H1 (cell line): ENCODE measurements around the gene PTPA. TPM values are rescaled to one million over a fixed set of nuclear protein-coding genes. Genes with fewer than 3 reads are reported as not detected.

Source experiments
- CTCF ChIA-PET: fragments of 300-600 bp; sonication (Branson Sonifier 250); formaldehyde crosslinking; loops from one replicate; lab custom pipeline; 2021; ENCODE audit not compliant: partially characterized antibody; lab: Charles Lee
- POLR2A ChIA-PET: fragments of 300-600 bp; sonication (Branson Sonifier 250); formaldehyde crosslinking; loops from one replicate; lab custom pipeline; 2021; ENCODE audit warnings: inconsistent platforms; ENCODE audit not compliant: partially characterized antibody; lab: Charles Lee
- DNase-seq, 2 experiments: peaks; one replicate each; pipeline versions ENCODE4 v3.0.0 to v3.0.0-alpha.2; 2010 to 2022; ENCODE audit warnings: low spot score in 2 of 2, low read depth in 1 of 2, mixed read lengths in 1 of 2
- FAIRE-seq: peaks from 2 replicates; lab custom pipeline; 2011; peaks lifted over from hg19 to GRCh38; lab: Jason Lieb, UNC
- H2AFZ ChIP-seq: 2 replicates; pipeline ENCODE4 v1.8.1; 2012; ENCODE audit warnings: low read length, inconsistent platforms
- H2AK5ac ChIP-seq: 2 replicates; pipeline ENCODE4 v1.6.1; 2013; ENCODE audit warnings: low read depth, low read length
- H2BK120ac ChIP-seq: replicated peaks from 2 replicates; pipeline ENCODE3; 2013; ENCODE audit warnings: low read depth, low read length, inconsistent platforms
- H2BK12ac ChIP-seq: 2 replicates; pipeline ENCODE4 v1.6.1; 2013; ENCODE audit warnings: low read depth, low read length
- H2BK15ac ChIP-seq: 2 replicates; pipeline ENCODE4 v1.6.1; 2013; ENCODE audit warnings: low read length
- H2BK20ac ChIP-seq: 2 replicates; pipeline ENCODE4 v1.6.1; 2013; ENCODE audit warnings: low read length
- H2BK5ac ChIP-seq: 2 replicates; pipeline ENCODE4 v1.6.1; 2013; ENCODE audit warnings: low read depth, low read length
- H3K14ac ChIP-seq: 2 replicates; pipeline ENCODE4 v1.6.1; 2013; ENCODE audit warnings: inconsistent platforms; ENCODE audit not compliant: insufficient read length
- H3K18ac ChIP-seq: 2 replicates; pipeline ENCODE4 v1.6.1; 2013; ENCODE audit warnings: low read length; ENCODE audit errors: extremely low read depth
- H3K23ac ChIP-seq: 2 replicates; pipeline ENCODE4 v1.6.1; 2013; ENCODE audit warnings: inconsistent platforms; ENCODE audit not compliant: insufficient read length
- H3K23me2 ChIP-seq: 2 replicates; pipeline ENCODE4 v1.6.1; 2013; ENCODE audit warnings: low read depth, low read length
- H3K27ac ChIP-seq: 2 replicates; pipeline ENCODE4 v1.6.1; 2011; ENCODE audit warnings: low read depth, low read length, inconsistent platforms
- H3K27me3 ChIP-seq, 4 experiments: replicated peaks in 1 of 4; 1 replicate in 1 of 4; 2 replicates in 3 of 4; pipeline versions ENCODE4 v1.6.1 to v1.8.1; 2011 to 2013; ENCODE audit warnings: low read length in 3 of 4, mild to moderate bottlenecking in 3 of 4, inconsistent platforms in 2 of 4, mixed read lengths in 2 of 4, moderate library complexity in 1 of 4; ENCODE audit not compliant: control insufficient read depth in 3 of 4, insufficient read depth in 3 of 4; ENCODE audit errors: extremely low read depth in 1 of 4
- H3K36me3 ChIP-seq, 4 experiments: 2 replicates each; pipeline versions ENCODE4 v1.6.1 to v1.8.1; 2011 to 2013; ENCODE audit warnings: mild to moderate bottlenecking in 4 of 4, low read length in 3 of 4, moderate library complexity in 2 of 4, control low read depth in 1 of 4, inconsistent platforms in 1 of 4; ENCODE audit not compliant: insufficient read depth in 4 of 4, control insufficient read depth in 2 of 4
- H3K4ac ChIP-seq: replicated peaks from 2 replicates; pipeline ENCODE3; 2013; ENCODE audit warnings: low read length, low read depth, mixed read lengths, inconsistent platforms; ENCODE audit not compliant: insufficient read length
- H3K4me1 ChIP-seq, 4 experiments: replicated peaks in 1 of 4; 1 replicate in 1 of 4; 2 replicates in 3 of 4; pipeline versions ENCODE4 v1.6.1 to v1.8.1; 2011 to 2013; ENCODE audit warnings: low read length in 3 of 4, inconsistent platforms in 2 of 4, mixed read lengths in 1 of 4; ENCODE audit not compliant: insufficient read depth in 4 of 4, control insufficient read depth in 3 of 4
- H3K4me2 ChIP-seq, 2 experiments: 2 replicates each; pipeline versions ENCODE4 v1.6.1 to v1.8.1; 2011 to 2013; ENCODE audit warnings: low read depth in 2 of 2, low read length in 2 of 2, control low read depth in 1 of 2, inconsistent platforms in 1 of 2, mild to moderate bottlenecking in 1 of 2; ENCODE audit not compliant: insufficient read depth in 1 of 2
- H3K4me3 ChIP-seq, 4 experiments: fragments of 200-600, 300-600 bp in 1 of 4; sonication (generic), shearing (Covaris generic), sonication (Bioruptor Twin) in 1 of 4; 2 replicates each; pipeline versions ENCODE4 v1.5.1 to v1.8.1; 2011 to 2016; ENCODE audit warnings: low read length in 4 of 4, low read depth in 3 of 4, control low read depth in 2 of 4, inconsistent platforms in 2 of 4, mild to moderate bottlenecking in 2 of 4, mixed read lengths in 1 of 4, moderate library complexity in 1 of 4; ENCODE audit not compliant: insufficient read depth in 2 of 4; ENCODE audit errors: extremely low read depth in 1 of 4
- H3K56ac ChIP-seq: replicated peaks from 2 replicates; pipeline ENCODE3; 2013; ENCODE audit warnings: low read depth, mild to moderate bottlenecking, mixed read lengths, low read length, inconsistent platforms; ENCODE audit not compliant: insufficient read length
- H3K79me1 ChIP-seq: 2 replicates; pipeline ENCODE4 v1.6.1; 2013; ENCODE audit warnings: low read depth, low read length, control low read depth
- H3K79me2 ChIP-seq, 2 experiments: 2 replicates each; pipeline versions ENCODE4 v1.6.1 to v1.8.1; 2012 to 2013; ENCODE audit warnings: low read length in 2 of 2, mild to moderate bottlenecking in 2 of 2, inconsistent platforms in 1 of 2; ENCODE audit not compliant: insufficient read depth in 2 of 2, control insufficient read depth in 1 of 2
- H3K9ac ChIP-seq, 4 experiments: replicated peaks in 1 of 4; 1 replicate in 1 of 4; 2 replicates in 3 of 4; pipeline versions ENCODE4 v1.6.1 to v1.8.1; 2011 to 2013; ENCODE audit warnings: low read depth in 3 of 4, low read length in 3 of 4, control low read depth in 2 of 4, mild to moderate bottlenecking in 2 of 4, moderate library complexity in 2 of 4, inconsistent platforms in 1 of 4; ENCODE audit errors: extremely low read depth in 1 of 4
- H3K9me3 ChIP-seq, 2 experiments: 2 replicates each; pipeline versions ENCODE4 v1.6.1 to v1.8.1; 2012 to 2013; ENCODE audit warnings: mild to moderate bottlenecking in 2 of 2, moderate library complexity in 2 of 2, control low read depth in 1 of 2, inconsistent platforms in 1 of 2, low read depth in 1 of 2, low read length in 1 of 2, mixed read lengths in 1 of 2; ENCODE audit not compliant: insufficient read depth in 2 of 2
- H4K20me1 ChIP-seq, 2 experiments: replicated peaks in 1 of 2; 2 replicates each; pipeline versions ENCODE3 to v1.8.1; 2011 to 2013; ENCODE audit warnings: inconsistent platforms in 2 of 2, low read length in 2 of 2, mild to moderate bottlenecking in 1 of 2; ENCODE audit not compliant: insufficient read depth in 2 of 2, control insufficient read depth in 1 of 2
- H4K5ac ChIP-seq: 2 replicates; pipeline ENCODE4 v1.6.1; 2013; ENCODE audit warnings: low read length, low read depth, mixed read lengths, inconsistent platforms; ENCODE audit not compliant: insufficient read length
- H4K8ac ChIP-seq: 2 replicates; pipeline ENCODE4 v1.8.0; 2013; ENCODE audit warnings: mild to moderate bottlenecking, moderate library complexity, low read length, inconsistent platforms; ENCODE audit not compliant: insufficient read depth; ENCODE audit errors: extremely low read depth
- H4K91ac ChIP-seq: replicated peaks from 2 replicates; pipeline ENCODE3; 2013; ENCODE audit warnings: low read length, mixed read lengths, inconsistent platforms; ENCODE audit not compliant: insufficient read length
- CBX8 ChIP-seq: fragments of 300-800, 300-1000 bp; sonication (generic); IDR thresholded peaks from 2 replicates; pipeline ENCODE4 v1.7.1; 2016; ENCODE audit warnings: low read depth, low read length, borderline replicate concordance
- CHD2 ChIP-seq: IDR thresholded peaks from 2 replicates; pipeline ENCODE4 v1.6.1; 2012; ENCODE audit warnings: low read length, improper control_type of control experiment
- GABPA ChIP-seq: IDR thresholded peaks from 2 replicates; pipeline ENCODE4 v1.6.1; 2011; ENCODE audit warnings: mild to moderate bottlenecking, low read length, moderate library complexity, borderline replicate concordance; ENCODE audit not compliant: insufficient read depth
- HDAC2 ChIP-seq, 2 experiments: fragments of 300-600 bp in 1 of 2; sonication (generic) in 1 of 2; IDR thresholded peaks; 2 replicates each; pipeline ENCODE4 v1.6.1; 2011 to 2012; ENCODE audit warnings: low read depth in 2 of 2, low read length in 2 of 2, mild to moderate bottlenecking in 2 of 2, moderate library complexity in 2 of 2, borderline replicate concordance in 1 of 2, inconsistent platforms in 1 of 2
- MAFK ChIP-seq: IDR thresholded peaks from 2 replicates; pipeline ENCODE4 v1.6.1; 2012; ENCODE audit warnings: low read depth, mild to moderate bottlenecking, improper control_type of control experiment, low read length
- MAX ChIP-seq: IDR thresholded peaks from 2 replicates; pipeline ENCODE4 v1.6.1; 2012; ENCODE audit warnings: inconsistent platforms
- SAP30 ChIP-seq: fragments of 300-600 bp; sonication (generic); IDR thresholded peaks from 2 replicates; pipeline ENCODE4 v1.7.1; 2012; ENCODE audit warnings: low read length, moderate library complexity, mild to moderate bottlenecking, inconsistent platforms; ENCODE audit not compliant: insufficient read depth, insufficient replicate concordance
- SIN3A ChIP-seq, 2 experiments: IDR thresholded peaks in 1 of 2; conservative IDR thresholded peaks in 1 of 2; 2 replicates each; pipeline ENCODE4 v1.6.1; 2011 to 2012; ENCODE audit warnings: low read length in 2 of 2, improper control_type of control experiment in 1 of 2, low read depth in 1 of 2, mild to moderate bottlenecking in 1 of 2
- TEAD4 ChIP-seq: IDR thresholded peaks from 2 replicates; pipeline ENCODE4 v1.6.1; 2012; ENCODE audit warnings: low read depth, low read length, inconsistent platforms, mixed read lengths
- WGBS, 2 experiments: shearing (Covaris generic) in 1 of 2; methylation state at CpG; one replicate each; pipeline versions ENCODE4 v1.1.6 to v1.1.7; 2013 to 2015; ENCODE audit warnings: low lambda C conversion rate in 2 of 2, mixed read lengths in 2 of 2, inconsistent platforms in 1 of 2, low coverage in 1 of 2, missing lambda C conversion rate in 1 of 2; ENCODE audit not compliant: insufficient replicate concordance in 2 of 2, insufficient coverage in 1 of 2, insufficient read length in 1 of 2; ENCODE audit errors: extremely low coverage in 1 of 2, missing lambda C conversion rate in 1 of 2; 5-methylcytosine and 5-hydroxymethylcytosine counted together
- polyA plus RNA-seq, 7 experiments: library from polyadenylated mRNA; depleted of rRNA in 3 of 7; stranded (reverse) in 5 of 7; unstranded in 2 of 7; fragments of >200 nt in 5 of 7; fragments of 200-250 nt in 2 of 7; gene quantifications; 1 replicate in 5 of 7; 2 replicates in 1 of 7; 4 replicates in 1 of 7; pipeline versions ENCODE4 v1.2.1 to v1.2.3, GENCODE V29; 2011 to 2013; ENCODE audit warnings: missing spikeins in 2 of 7, mixed read lengths in 2 of 7
- total RNA-seq: library from RNA; stranded (reverse); fragmentation: NEBNext Ultra II Directional; extraction: Animal tissue kit (Norgen Biotek cat#: 25700); gene quantifications from 2 replicates; pipeline ENCODE4 v1.2.1, GENCODE V29; 2021

Gene PTPA
- total and polyA plus RNA-seq, 2 of the 8 experiments (the other 6 are each of a cell fraction or from before 2014, with no cell fraction given) = 114 to 145 TPM

GRCh38 chr9:129174102-129174723 is 63.0 kb downstream of the PTPA start:
- 0 out of 2 replicates have a peak overlapping the region, but pooled peaks have one; percentile 69 for H4K8ac ChIP-seq
- FAIRE-seq (no peak), DNase-seq (peak in 1 of 2 experiments; percentile 93)
- H3K36me3 ChIP-seq = no peaks in the 10 kb centered on the region
- no peak overlapping the region for H3K4ac ChIP-seq
- POLR2A ChIA-PET = interaction anchor here (0.6 to 2.9 kb wide), 13 partner anchors 8 to 451 kb away, joined by 3 to 18 read pairs (median 4); partner anchors contain the start of gene NTMT1
- no peaks in the 10 kb centered on the region for H3K79me1 ChIP-seq
- peak overlapping the region; percentile 97 for H3K18ac ChIP-seq
- H2AK5ac ChIP-seq = no peak overlapping the region; the same call in 1 of the 2 replicates
- H2AFZ ChIP-seq = no peak overlapping the region
- no peak overlapping the region for H3K14ac ChIP-seq
- peak overlapping the region in 1 of 4 experiments; percentile 42; a peak in 1 of 7 replicates for H3K9ac ChIP-seq
- H3K56ac ChIP-seq = no peak overlapping the region
- H2BK15ac ChIP-seq = peak overlapping the region; percentile 81; the same call in 1 of the 2 replicates
- no peak overlapping the region for H2BK120ac ChIP-seq
- peak overlapping the region; percentile 28 to 71 (median 42) for H3K4me3 ChIP-seq
- H2BK12ac ChIP-seq = no peak overlapping the region; the same call in 1 of the 2 replicates
- CTCF ChIA-PET = interaction anchor here (0.5 to 27.8 kb wide), 63 partner anchors 9 to 553 kb away, joined by 3 to 831 read pairs (median 4); partner anchors contain the start of genes C9orf50 and NTMT1
- 0 out of 2 replicates have a peak overlapping the region, but pooled peaks have one; percentile 48 for H2BK20ac ChIP-seq
- no peaks in the 10 kb centered on the region for H3K79me2 ChIP-seq
- peak overlapping the region; percentile 92 to 94 for H3K4me2 ChIP-seq
- peaks cover 19 to 54% (median 46%) of the 10 kb centered on the region in 4 experiments for H3K27me3 ChIP-seq
- H3K27ac ChIP-seq = no peak overlapping the region
- H3K23ac ChIP-seq = no peak overlapping the region
- H4K5ac ChIP-seq = no peak overlapping the region
- WGBS, 2 experiments = 2% methylated on average over 30 of the region's 55 CpGs; no CpG with 5 or more reads in 1 of the 2 experiments
- H2BK5ac ChIP-seq = no peak overlapping the region; the same call in 1 of the 2 replicates
- H3K9me3 ChIP-seq = no peaks in the 10 kb centered on the region
- no peak overlapping the region for H4K91ac ChIP-seq
- H3K23me2 ChIP-seq = peaks cover 25% of the 10 kb centered on the region
- H4K20me1 ChIP-seq = peaks cover 3 to 4% of the 10 kb centered on the region in 2 experiments
- peaks cover 0 to 22% (median 10%) of the 10 kb centered on the region in 4 experiments; a peak in 6 of 7 replicates for H3K4me1 ChIP-seq
- TF ChIP-seq CBX8 (no peak), MAX (peak; percentile 55; the same call in 1 of the 2 replicates), CHD2 (peak; percentile 17; the same call in 1 of the 2 replicates), GABPA (peak; percentile 49; the same call in 1 of the 2 replicates), TEAD4 (no peak), SAP30 (no peak), MAFK (no peak), HDAC2 (IDR thresholded peaks at IDR 0.05; ENCODE audit: borderline replicate concordance in 1 of 2, low read depth in 2 of 2, low read length in 2 of 2) (peak in 1 of 2 experiments; percentile 92; a peak in 2 of 4 replicates), SIN3A (conservative IDR thresholded peaks at IDR 0.05 in 1 of 2, IDR thresholded peaks at IDR 0.05 in 1 of 2; ENCODE audit: low read depth in 1 of 2, low read length in 2 of 2) (peak in 1 of 2 experiments; percentile 72; a peak in 1 of 4 replicates)
